ENCODE data around the gene EXT2. TPM values are rescaled to one million over a fixed set of nuclear protein-coding genes. Genes with fewer than 3 reads are reported as not detected.

Gene EXT2
- total and polyA plus RNA-seq, 10 of the 15 experiments (the other 5 are each of a cell fraction or from before 2014, with no cell fraction given): 3.8 to 31.4 (median 17.9) TPM

GRCh38 chr11:44221456-44221855 lies 126.0 kb downstream of the EXT2 start:
- DNase-seq (ENCODE audit: low read depth, low spot score) (no peak), ATAC-seq (no peak), FAIRE-seq (no peak)
- SMC1A ChIA-PET (ENCODE audit: uncharacterized antibody, unreplicated experiment): no interaction called here
- intact Hi-C loops (cut with micrococcal nuclease; ENCODE audit: unreplicated experiment): no loop called here
- Histone ChIP-seq H4K20me1 (ENCODE audit: control insufficient read depth, insufficient read depth) (no peaks in the 10 kb centered on the region), H3K4me2 (ENCODE audit: control insufficient read depth, insufficient read depth) (no peak overlapping the region), H3K79me2 (ENCODE audit: control insufficient read depth, insufficient read depth, low read length) (no peaks in the 10 kb centered on the region), H3K27ac (ENCODE audit: control insufficient read depth, insufficient read depth) (no peak overlapping the region), H3K4me1 (ENCODE audit: control insufficient read depth, insufficient read depth, low read length) (no peaks in the 10 kb centered on the region), H3K9ac (ENCODE audit: control insufficient read depth, insufficient read depth, low read length) (no peak overlapping the region), H3K4me3 (no peak overlapping the region), H2AFZ (ENCODE audit: control insufficient read depth, low read depth, low read length) (no peak overlapping the region), H3K9me3 (replicated peaks; ENCODE audit: control insufficient read depth, insufficient read depth, low read length) (no peaks in the 10 kb centered on the region), H3K27me3 (replicated peaks in 1 of 2; ENCODE audit: control insufficient read depth in 2 of 2, insufficient read depth in 2 of 2, low read length in 1 of 2) (no peaks in the 10 kb centered on the region), H3K36me3 (ENCODE audit: control insufficient read depth in 2 of 2, insufficient read depth in 2 of 2, low read length in 1 of 2) (no peaks in the 10 kb centered on the region)
- POLR2A ChIA-PET: no interaction called here
- in situ Hi-C loops (cut with MboI): no loop called here
- RAD21 ChIA-PET (ENCODE audit: unreplicated experiment): no interaction called here
- BruUV-seq (replicated peaks): no TSS peak
- CTCF ChIA-PET: no interaction called here
- TF ChIP-seq RCOR1 (conservative IDR thresholded peaks at IDR 0.05; ENCODE audit: low read depth, low read length) (no peak), IKZF2 (IDR thresholded peaks at IDR 0.05) (no peak)
- 97% methylated on average over 3 of the region's 3 CpGs for WGBS (ENCODE audit: insufficient coverage, insufficient replicate concordance, low lambda C conversion rate, missing lambda C conversion rate)

GRCh38 chr11:44221992-44222391 lies 126.5 kb downstream of the EXT2 start:
- intact Hi-C loops (cut with micrococcal nuclease; ENCODE audit: unreplicated experiment): no loop called here
- no peak overlapping the region for H3K9ac ChIP-seq (ENCODE audit: control insufficient read depth, insufficient read depth, low read length)
- no TSS peak for BruUV-seq (replicated peaks)
- TF ChIP-seq POLR2AphosphoS2 (IDR thresholded peaks at IDR 0.05; ENCODE audit: low read depth, low read length) (no peak), TAF1 (IDR thresholded peaks at IDR 0.05; ENCODE audit: borderline replicate concordance, low read depth, low read length) (no peak), NFIC (IDR thresholded peaks at IDR 0.05; ENCODE audit: low read depth, low read length) (no peak), HCFC1 (IDR thresholded peaks at IDR 0.05; ENCODE audit: low read length) (no peak), SPI1 (IDR thresholded peaks at IDR 0.05; ENCODE audit: borderline replicate concordance, insufficient read depth, low read depth, low read length) (no peak), IKZF1 (conservative IDR thresholded peaks at IDR 0.05) (no peak), TCF12 (IDR thresholded peaks at IDR 0.05; ENCODE audit: low read depth, low read length) (no peak), BCLAF1 (IDR thresholded peaks at IDR 0.05) (no peak), NFXL1 (IDR thresholded peaks at IDR 0.05; ENCODE audit: borderline replicate concordance) (no peak), RFX5 (IDR thresholded peaks at IDR 0.05; ENCODE audit: low read depth, low read length) (no peak), FOXM1 (IDR thresholded peaks at IDR 0.05; ENCODE audit: low read depth, low read length) (no peak)
- TF ChIP-seq, protein P1, sequence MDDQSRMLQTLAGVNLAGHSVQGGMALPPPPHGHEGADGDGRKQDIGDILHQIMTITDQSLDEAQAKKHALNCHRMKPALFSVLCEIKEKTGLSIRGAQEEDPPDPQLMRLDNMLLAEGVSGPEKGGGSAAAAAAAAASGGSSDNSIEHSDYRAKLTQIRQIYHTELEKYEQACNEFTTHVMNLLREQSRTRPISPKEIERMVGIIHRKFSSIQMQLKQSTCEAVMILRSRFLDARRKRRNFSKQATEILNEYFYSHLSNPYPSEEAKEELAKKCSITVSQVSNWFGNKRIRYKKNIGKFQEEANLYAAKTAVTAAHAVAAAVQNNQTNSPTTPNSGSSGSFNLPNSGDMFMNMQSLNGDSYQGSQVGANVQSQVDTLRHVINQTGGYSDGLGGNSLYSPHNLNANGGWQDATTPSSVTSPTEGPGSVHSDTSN (IDR thresholded peaks at IDR 0.05; ENCODE audit: insufficient replicate concordance, low read depth, low read length): no peak

More at GRCh38 chr11:44221992-44222391, 126.5 kb downstream of the EXT2 start:
- DNase-seq (ENCODE audit: low read depth, low spot score) (no peak), FAIRE-seq (no peak), ATAC-seq (no peak)
- H3K4me3 ChIP-seq: no peak overlapping the region
- no peak overlapping the region for H2AFZ ChIP-seq (ENCODE audit: control insufficient read depth, low read depth, low read length)
- H3K4me1 ChIP-seq (ENCODE audit: control insufficient read depth, insufficient read depth, low read length): no peaks in the 10 kb centered on the region
- WGBS (ENCODE audit: insufficient coverage, insufficient replicate concordance, low lambda C conversion rate, missing lambda C conversion rate): 98% methylated on average over 2 of the region's 2 CpGs
- no peaks in the 10 kb centered on the region for H4K20me1 ChIP-seq (ENCODE audit: control insufficient read depth, insufficient read depth)
- no peak overlapping the region for H3K4me2 ChIP-seq (ENCODE audit: control insufficient read depth, insufficient read depth)
- in situ Hi-C loops (cut with MboI): no loop called here
- CTCF ChIA-PET: no interaction called here
- no peaks in the 10 kb centered on the region for H3K27me3 ChIP-seq (replicated peaks in 1 of 2; ENCODE audit: control insufficient read depth in 2 of 2, insufficient read depth in 2 of 2, low read length in 1 of 2)
- POLR2A ChIA-PET: no interaction called here
- SMC1A ChIA-PET (ENCODE audit: uncharacterized antibody, unreplicated experiment): no interaction called here
- H3K9me3 ChIP-seq (replicated peaks; ENCODE audit: control insufficient read depth, insufficient read depth, low read length): no peaks in the 10 kb centered on the region
- H3K36me3 ChIP-seq (ENCODE audit: control insufficient read depth in 2 of 2, insufficient read depth in 2 of 2, low read length in 1 of 2): no peaks in the 10 kb centered on the region; a peak in 1 of 4 replicates
- RAD21 ChIA-PET (ENCODE audit: unreplicated experiment): no interaction called here
- H3K79me2 ChIP-seq (ENCODE audit: control insufficient read depth, insufficient read depth, low read length): no peaks in the 10 kb centered on the region
- H3K27ac ChIP-seq (ENCODE audit: control insufficient read depth, insufficient read depth): no peak overlapping the region

Measured in GM12878 (cell line).